ENCODE results near the gene CYP2E1. TPM values are rescaled to one million over a fixed set of nuclear protein-coding genes. Genes with fewer than 3 reads are reported as not detected.
"Not testable (repeated sequence)": the region's sequence is repeated elsewhere in the genome, so short reads cannot be mapped to it uniquely, and the experiment has no call there.

Gene CYP2E1
- total RNA-seq, 1 experiment from 2014 or later = 0.13 TPM

- peaks cover 75% of the 10 kb centered on the region for H3K9me3 ChIP-seq (ENCODE audit: control insufficient read depth, low read depth, low read length)
- H3K14ac ChIP-seq (ENCODE audit: insufficient read depth, low read length); H2BK20ac ChIP-seq (ENCODE audit: low read depth, low read length, poor library complexity, severe bottlenecking); H2AFZ ChIP-seq (ENCODE audit: low read length); H3K27ac Mint-ChIP-seq; H3K56ac ChIP-seq (ENCODE audit: insufficient read length, low read depth, low read length); H2BK5ac ChIP-seq (ENCODE audit: insufficient read length, low read length); H3K4me1 ChIP-seq (ENCODE audit: insufficient read depth, low read length); H3K27ac ChIP-seq (ENCODE audit: insufficient read length, low read depth, low read length); H2AK5ac ChIP-seq (ENCODE audit: insufficient read length, low read length); H3K9ac ChIP-seq (ENCODE audit: extremely low read depth, insufficient read length, low read length); H3K23ac ChIP-seq (ENCODE audit: insufficient read length, low read depth, low read length); H4K8ac ChIP-seq (replicated peaks; ENCODE audit: insufficient read length, low read depth, low read length); H3K23me2 ChIP-seq (ENCODE audit: insufficient read length, low read depth, low read length, poor library complexity, severe bottlenecking); H3K4me1 Mint-ChIP-seq; H3K79me2 ChIP-seq (ENCODE audit: insufficient read depth, low read length); H3K27me3 ChIP-seq (ENCODE audit: insufficient read depth, low read length); H3K18ac ChIP-seq (ENCODE audit: insufficient read length, low read depth, low read length); H4K20me1 ChIP-seq (ENCODE audit: control insufficient read depth, insufficient read depth, insufficient read length); H3K27me3 Mint-ChIP-seq (ENCODE audit: low read depth); H3T11ph ChIP-seq (ENCODE audit: low read length); H2BK15ac ChIP-seq (ENCODE audit: low read depth, low read length); H3K79me1 ChIP-seq (ENCODE audit: insufficient read depth, low read depth, low read length, poor library complexity, severe bottlenecking); H3K4me2 ChIP-seq (ENCODE audit: insufficient read depth, insufficient read length, low read length); DNase-seq; H2BK12ac ChIP-seq (ENCODE audit: insufficient read length, low read depth, low read length); H4K5ac ChIP-seq (ENCODE audit: insufficient read length, low read depth, low read length); H4K91ac ChIP-seq (ENCODE audit: insufficient read length, low read depth, low read length); H3K4me3 Mint-ChIP-seq; H3K4ac ChIP-seq (ENCODE audit: low read depth, low read length); H2BK120ac ChIP-seq (ENCODE audit: low read depth, low read length, poor library complexity, severe bottlenecking): not testable (repeated sequence)
- Mint-ChIP-seq H3K36me3 (ENCODE audit: insufficient read depth in 1 of 3, low read depth in 3 of 3) (peaks cover 0 to 33% (median 5%) of the 10 kb centered on the region in 3 experiments; a peak in 6 of 7 replicates), H3K9me3 (peaks cover 89% of the 10 kb centered on the region in 2 experiments)
- TF ChIP-seq CTCF (conservative IDR thresholded peaks at IDR 0.05) = peak; percentile 52
- WGBS (ENCODE audit: extremely low coverage, insufficient read length, low lambda C conversion rate) = no CpG with 5 or more reads among the region's 6 CpGs
Measured at GRCh38 chr10:133497363-133497762, 29.8 kb upstream of the CYP2E1 start.

- H4K8ac ChIP-seq (replicated peaks; ENCODE audit: insufficient read length, low read depth, low read length); H2BK15ac ChIP-seq (ENCODE audit: low read depth, low read length); H2BK120ac ChIP-seq (ENCODE audit: low read depth, low read length, poor library complexity, severe bottlenecking); H2BK20ac ChIP-seq (ENCODE audit: low read depth, low read length, poor library complexity, severe bottlenecking); H4K20me1 ChIP-seq (ENCODE audit: control insufficient read depth, insufficient read depth, insufficient read length); H4K5ac ChIP-seq (ENCODE audit: insufficient read length, low read depth, low read length); H3K9ac ChIP-seq (ENCODE audit: extremely low read depth, insufficient read length, low read length); H3K79me2 ChIP-seq (ENCODE audit: insufficient read depth, low read length); H4K91ac ChIP-seq (ENCODE audit: insufficient read length, low read depth, low read length); H3K4ac ChIP-seq (ENCODE audit: low read depth, low read length); H3K27ac Mint-ChIP-seq; H3K27ac ChIP-seq (ENCODE audit: insufficient read length, low read depth, low read length); DNase-seq; H2AK5ac ChIP-seq (ENCODE audit: insufficient read length, low read length); H3K27me3 ChIP-seq (ENCODE audit: insufficient read depth, low read length); H3K79me1 ChIP-seq (ENCODE audit: insufficient read depth, low read depth, low read length, poor library complexity, severe bottlenecking); H3K4me2 ChIP-seq (ENCODE audit: insufficient read depth, insufficient read length, low read length); H3K56ac ChIP-seq (ENCODE audit: insufficient read length, low read depth, low read length); H3K27me3 Mint-ChIP-seq (ENCODE audit: low read depth); H3K4me1 ChIP-seq (ENCODE audit: insufficient read depth, low read length); H2BK5ac ChIP-seq (ENCODE audit: insufficient read length, low read length); H3K23me2 ChIP-seq (ENCODE audit: insufficient read length, low read depth, low read length, poor library complexity, severe bottlenecking); H3K4me1 Mint-ChIP-seq; H3K14ac ChIP-seq (ENCODE audit: insufficient read depth, low read length); H3K4me3 Mint-ChIP-seq; H3K18ac ChIP-seq (ENCODE audit: insufficient read length, low read depth, low read length); H3T11ph ChIP-seq (ENCODE audit: low read length); H2BK12ac ChIP-seq (ENCODE audit: insufficient read length, low read depth, low read length); H2AFZ ChIP-seq (ENCODE audit: low read length); H3K23ac ChIP-seq (ENCODE audit: insufficient read length, low read depth, low read length): not testable (repeated sequence)
- Mint-ChIP-seq H3K36me3 (ENCODE audit: insufficient read depth in 1 of 3, low read depth in 3 of 3) (peaks cover 0 to 31% (median 2%) of the 10 kb centered on the region in 3 experiments; a peak in 5 of 7 replicates), H3K9me3 (peaks cover 82% of the 10 kb centered on the region in 2 experiments)
- peaks cover 61% of the 10 kb centered on the region for H3K9me3 ChIP-seq (ENCODE audit: control insufficient read depth, low read depth, low read length)
- no CpG with 5 or more reads among the region's 1 CpG for WGBS (ENCODE audit: extremely low coverage, insufficient read length, low lambda C conversion rate)
Measured at GRCh38 chr10:133499176-133499575, 28.0 kb upstream of the CYP2E1 start.
